UCSD-AML1 (cell line): ENCODE data around the gene HYAL1.
"Not testable (repeated sequence)": the region's sequence is repeated elsewhere in the genome, so short reads cannot be mapped to it uniquely, and the experiment has no call there.

Source experiments
- DNase-seq: peaks from one replicate; lab custom pipeline; 2025; ENCODE audit not compliant: unreplicated experiment; lab: John Stamatoyannopoulos, UW

HYAL1 gene

DNA sequence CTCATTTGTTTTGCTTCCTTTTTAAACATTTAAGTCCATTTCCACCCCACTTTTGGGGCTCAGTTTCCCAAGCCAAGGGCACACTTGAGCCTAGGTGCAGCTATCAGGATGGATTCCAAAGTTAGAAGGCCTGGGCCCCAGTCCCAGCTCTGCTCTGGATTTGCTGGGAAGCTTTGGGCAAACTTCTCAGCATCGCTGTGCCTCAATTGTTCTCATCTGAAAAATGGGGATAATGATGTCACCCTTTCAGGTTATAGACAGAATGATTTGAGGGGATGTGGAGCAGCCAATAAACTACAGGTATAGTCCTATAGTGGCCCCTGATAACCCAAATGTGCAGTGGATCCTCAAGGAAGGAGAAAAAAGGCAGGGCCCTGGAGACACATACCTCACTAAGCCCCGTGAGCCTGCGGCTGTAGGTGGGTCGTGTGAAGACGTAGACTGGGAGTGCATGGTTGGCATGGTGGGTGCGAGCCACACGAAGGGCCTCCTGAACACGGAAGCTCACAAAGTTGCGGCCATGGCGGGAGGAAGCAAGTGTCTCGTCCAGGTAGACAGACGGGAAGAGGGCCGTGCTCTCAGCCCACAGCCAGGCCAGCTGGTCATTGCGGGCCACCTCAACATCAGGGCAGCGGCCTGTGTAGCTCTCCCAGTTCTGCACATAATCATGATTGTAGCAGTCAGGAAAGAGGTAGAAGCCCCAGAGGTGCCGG, 16.0 kb upstream of the HYAL1 start:
- no peak for DNase-seq

DNA sequence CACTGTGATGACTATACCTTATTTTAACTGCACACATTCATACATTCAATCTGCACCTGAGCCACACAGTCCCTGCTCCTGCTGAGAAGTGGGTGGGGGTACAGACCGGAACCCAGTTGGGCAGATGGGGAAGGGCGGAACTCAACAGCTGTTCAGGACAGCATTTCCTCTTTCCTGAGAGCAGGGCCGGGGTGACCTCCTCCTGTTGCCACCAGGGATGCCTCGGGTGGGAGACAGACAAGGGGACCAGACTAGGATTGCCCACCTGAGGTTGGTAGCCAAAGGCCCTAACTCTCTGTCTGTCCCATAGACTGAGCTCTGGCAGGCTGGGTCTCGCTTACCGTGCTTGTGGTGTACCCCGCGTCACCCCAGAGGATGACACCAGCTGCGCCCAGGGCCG, 15.2 kb upstream of the HYAL1 start:
- DNase-seq: no peak

DNA sequence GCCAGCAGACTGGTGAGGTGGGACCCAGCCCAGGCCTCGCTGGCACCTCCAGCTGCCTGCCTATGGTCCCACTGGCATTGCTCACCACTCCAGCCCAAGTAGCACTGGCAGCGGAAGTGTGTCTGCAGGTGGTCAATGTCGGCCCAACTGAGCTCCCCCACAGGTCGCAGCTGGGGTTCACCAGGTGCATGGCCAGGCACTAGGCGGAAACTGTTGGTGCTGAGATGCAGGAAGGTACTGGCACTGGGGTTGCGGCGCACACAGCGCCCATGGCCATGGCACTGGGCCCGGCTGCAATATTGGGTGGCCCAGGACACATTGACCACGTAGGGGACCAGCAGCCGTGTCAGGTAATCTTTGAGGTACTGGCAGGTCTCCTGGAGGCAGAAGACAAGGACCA, 14.8 kb upstream of the HYAL1 start:
- DNase-seq: no peak

DNA sequence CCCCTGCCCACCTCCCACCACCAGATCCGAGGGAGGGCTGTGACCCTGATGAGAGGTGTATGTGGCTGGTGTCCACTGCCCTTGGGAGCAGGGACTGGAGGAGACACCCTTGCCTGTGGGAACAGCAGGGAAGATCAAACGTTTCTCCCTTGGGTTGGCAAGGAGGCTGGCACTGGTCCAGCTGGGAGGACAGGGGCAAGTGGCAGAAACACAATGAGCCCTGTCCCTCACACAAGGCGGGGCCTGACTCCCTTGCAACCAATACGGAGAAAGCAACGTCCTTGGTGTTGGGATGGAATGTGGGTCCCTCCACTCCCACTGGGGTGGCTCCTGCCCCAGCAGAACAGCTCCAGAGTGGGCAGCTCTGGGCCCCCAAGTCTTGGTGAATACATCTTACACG, 13.9 kb upstream of the HYAL1 start:
- DNase-seq: no peak

DNA sequence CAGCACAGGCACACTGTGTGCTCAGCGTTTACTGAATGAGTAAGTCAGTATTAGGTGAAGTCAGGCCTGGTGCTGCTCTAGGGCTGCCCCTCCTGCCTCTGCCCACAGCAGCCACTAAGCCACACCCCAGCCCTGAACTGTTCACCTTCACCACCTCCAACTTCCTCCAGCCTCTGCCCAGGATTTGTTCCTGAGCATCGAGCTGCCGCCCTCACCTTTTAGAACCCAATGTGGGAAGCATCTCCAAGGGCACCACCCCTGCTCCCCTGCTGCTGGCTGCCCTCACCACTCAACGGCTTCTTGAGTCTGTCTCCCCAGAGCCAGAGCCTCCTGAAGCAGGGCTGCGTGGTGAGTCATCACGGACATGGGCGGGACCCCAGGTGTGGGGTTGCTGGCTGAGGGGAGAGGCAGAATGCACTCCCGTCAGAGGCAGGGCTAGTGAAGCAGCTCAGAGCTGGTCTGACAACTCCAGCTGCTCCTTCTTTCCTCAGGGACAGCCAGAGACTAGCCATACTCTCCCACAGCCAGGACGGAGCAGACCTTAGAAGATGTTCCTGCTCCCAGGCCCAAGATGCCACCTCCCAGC, 13.4 kb upstream of the HYAL1 start:
- DNase-seq: no peak

DNA sequence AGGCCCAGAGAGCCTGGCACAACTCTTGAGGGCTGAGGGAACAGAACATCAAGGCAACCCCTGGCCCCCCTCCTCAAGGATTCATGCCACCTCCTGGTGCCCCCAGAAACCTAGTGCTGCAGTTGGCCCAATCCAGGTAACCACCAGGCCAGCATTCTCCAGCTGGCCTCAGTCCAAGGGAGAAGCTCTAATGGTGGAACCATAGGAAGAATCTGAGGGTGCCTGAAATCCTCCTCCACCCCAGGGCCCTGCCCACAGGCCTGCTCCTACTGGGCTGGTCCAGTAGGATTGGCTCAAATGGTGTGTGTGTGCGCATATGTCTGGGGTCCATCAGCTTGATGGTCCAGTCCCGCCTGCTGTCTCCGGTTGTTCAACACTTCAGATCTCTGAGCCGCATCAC, 11.4 kb upstream of the HYAL1 start:
- DNase-seq: no peak

DNA sequence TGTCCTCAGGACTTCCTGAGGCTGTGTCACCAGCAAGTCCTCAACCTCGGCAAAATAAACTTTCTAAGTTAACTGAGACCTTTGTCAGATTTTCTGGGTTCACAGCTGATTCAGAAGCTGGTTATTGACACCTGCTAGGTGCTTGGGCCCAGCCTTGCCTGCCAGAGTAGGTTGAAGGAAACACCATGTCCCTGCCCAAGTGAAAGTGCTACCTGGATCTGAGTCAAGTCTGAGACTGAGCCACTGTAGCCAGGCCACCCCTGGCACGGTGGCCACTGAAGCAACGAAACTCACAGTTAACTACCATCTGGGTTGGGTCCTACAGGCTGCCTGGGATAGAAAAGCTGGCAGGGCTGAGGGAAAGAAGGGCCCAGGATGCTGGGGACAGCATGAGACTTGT, 11.0 kb upstream of the HYAL1 start:
- no peak for DNase-seq

DNA sequence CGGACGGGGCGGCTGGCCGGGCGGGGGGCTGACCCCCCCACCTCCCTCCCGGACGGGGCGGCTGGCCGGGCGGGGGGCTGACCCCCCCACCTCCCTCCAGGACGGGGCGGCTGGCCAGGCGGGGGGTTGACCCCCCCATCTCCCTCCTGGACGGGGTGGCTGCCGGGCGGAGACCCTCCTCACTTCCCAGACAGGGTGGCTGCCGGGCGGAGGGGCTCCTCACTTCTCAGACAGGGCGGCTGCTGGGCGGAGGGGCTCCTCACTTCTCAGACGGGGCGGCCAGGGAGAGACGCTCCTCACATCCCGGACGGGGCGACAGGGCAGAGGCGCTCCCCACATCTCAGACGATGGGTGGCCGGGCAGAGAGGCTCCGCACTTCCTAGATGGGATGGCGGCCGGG, 8.7 kb upstream of the HYAL1 start:
- DNase-seq: not testable (repeated sequence)

DNA sequence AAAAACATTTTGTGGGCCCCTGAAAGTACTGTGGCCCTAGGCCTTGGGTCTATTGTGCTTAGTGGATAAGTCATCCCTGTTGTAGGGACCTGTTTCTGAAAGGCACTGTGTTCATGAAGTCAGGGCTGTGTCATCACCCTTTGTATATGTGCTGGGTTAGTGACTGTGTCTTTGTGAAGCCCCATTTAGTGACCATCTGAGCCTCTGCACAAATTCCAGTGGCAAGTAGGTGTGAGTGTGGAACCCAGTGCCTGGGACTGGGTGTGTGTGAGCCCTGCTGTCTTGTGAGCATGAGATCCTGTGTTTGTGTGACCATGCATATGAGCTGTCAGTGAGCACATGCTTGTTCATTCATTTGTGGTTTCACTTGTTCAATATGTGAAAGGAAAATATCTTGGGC, 1.2 kb upstream of the HYAL1 start:
- no peak for DNase-seq

DNA sequence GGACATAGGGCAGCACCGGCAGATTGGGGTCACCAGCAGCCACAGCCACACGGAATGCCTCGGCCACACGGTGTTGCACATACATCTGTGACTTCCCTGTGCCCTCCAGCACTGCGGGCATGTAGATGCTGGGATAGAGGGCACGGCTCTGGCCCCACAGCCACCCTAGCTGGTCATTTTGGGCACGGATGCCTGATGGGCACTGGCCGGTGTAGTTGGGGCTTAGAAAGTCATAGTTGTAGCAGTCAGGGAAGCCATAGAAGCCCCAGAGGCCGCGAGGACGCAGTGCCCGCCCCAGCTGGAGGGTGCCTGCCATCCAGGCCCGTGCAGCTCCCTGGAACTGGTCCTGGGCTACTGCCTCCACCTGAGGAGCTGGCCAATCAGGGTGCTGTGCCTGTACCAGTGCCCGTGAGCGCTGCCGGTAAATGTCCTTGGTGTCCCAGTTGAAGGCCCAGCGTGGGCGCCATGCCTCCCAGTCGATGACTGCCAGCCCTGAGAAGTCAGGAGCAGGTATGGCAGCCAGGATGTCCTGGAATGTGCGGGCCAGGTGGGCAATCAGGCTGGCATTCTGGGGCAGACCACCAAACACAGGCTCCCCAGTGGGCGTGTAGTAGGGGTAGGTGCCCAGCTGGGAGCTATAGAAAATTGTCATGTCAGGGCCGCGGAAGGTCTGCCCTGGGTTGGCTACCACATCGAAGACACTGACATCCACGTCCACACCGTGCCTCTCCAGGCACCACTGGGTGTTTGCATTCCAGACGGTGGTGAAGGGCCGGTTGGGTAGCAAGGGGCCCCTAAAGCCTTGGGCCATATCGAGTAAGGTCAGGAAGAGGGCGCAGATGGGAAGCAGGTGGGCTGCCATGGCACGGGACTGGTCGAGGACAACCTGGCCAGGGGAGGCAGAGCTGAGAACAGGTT, 1.0 kb downstream of the HYAL1 start:
- DNase-seq: no peak

DNA sequence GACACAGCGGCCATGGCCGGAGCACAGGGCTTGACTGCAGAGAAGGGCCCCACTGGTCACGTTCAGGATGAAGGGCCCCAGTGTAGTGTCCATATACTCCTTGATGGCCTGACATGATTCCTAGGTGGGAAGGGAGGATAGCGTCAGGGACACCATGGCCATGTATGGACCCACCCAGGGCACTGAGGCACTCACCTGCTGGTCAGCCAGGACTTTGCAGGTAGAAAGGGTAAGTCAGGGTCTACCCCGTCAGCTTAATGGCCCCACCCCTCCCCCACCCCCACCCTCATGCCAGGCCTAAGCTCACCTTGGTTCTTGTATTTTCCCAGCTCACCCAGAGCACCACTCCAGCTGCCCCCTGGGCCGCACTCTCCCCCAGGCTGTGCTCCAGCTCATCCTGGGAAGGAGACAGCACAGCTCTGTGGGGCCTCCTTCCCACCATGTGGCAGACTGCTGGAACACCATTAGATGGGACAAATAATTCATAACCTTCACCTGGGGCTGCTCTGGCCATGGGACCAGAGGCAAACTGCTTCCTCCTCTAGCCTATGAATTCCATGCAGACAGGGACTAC, 2.6 kb downstream of the HYAL1 start:
- DNase-seq: no peak

DNA sequence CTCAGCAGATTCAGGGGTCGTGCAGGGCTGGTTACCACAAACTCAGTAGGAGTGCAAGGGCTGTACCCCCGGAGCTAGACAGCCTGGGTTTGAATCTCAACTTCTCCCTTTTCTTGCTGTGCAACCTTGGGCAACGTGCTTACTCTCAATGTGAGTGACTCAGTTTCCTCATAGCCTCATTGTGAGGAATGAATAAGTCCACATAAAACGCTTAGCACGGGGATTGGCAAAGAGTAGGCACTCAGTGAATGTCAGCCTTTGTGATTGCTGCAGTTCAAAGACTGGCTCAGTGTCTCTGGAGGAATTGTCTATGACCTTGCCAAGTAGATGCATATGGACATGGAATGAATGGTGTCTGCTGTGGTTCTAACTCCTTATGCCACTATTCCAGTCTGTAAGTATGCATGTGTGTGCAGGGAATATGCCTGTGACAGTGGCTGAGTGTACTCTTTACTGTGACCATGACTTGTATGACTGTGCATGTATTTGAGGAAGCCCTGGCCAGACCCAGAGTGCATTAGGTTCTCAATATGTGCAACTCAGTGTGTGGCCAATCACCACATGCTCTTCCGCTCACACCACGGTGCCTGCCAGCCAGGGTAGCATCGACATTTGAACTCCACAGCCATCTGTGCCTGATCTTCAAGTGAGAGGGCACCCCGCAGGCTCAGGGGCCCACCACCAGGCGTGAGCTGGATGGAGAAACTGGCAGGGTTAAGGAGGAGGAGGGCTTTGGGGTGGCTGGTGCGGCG, 3.3 kb downstream of the HYAL1 start:
- peak; percentile 45 for DNase-seq

DNA sequence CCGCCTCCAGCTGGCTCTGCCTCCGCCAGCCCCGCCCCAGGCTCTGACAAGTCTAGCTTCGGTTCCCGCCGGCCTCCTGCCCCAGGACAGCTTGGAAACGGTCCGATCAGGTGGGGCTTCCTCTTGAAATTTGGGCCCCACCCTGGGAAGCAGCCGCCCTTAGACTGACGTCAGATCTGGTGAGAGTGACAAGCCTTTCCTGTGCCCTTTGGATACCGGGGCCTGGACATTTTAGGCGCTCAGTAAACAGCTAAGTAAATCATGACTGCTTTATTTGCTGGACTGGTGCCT, 3.8 kb downstream of the HYAL1 start:
- DNase-seq: no peak

DNA sequence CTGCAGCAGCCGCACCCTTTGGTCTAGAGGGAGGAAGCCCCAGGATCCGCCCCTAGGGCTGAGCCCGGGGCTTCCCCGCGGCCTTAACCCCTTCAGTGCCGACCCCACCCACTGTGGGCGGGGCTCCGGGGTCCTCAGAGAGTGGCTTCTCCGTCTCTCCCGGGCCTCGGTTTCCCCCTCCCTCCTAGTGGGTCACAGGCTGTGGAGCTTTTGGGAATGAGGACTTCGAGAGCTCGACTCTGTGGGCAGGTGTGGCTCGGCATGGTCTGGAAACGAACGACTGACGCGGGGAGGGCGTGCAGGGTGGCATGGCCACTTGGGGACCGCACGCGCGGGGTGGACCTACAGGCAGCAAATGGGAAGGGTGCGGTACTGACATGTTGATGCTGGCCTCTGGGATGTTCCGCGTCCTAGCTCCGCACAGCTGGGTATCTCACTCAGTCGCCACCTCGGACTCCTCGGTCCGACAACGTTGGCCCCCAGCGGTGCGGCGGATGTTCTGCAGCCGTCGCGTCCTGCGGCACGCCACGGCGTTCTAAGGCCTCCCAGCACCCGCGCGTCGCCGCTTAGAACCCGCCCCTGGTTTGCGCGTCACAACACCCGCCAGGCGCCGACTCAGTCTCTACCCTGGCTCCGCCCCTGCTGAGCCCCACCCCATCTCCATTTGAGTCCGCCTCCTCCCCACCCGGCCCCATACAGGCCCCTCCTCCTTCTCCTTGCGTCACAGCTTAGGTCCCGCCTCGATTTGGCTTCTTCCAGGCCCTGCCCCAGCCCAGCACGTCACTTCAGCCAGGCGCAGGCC, 4.3 kb downstream of the HYAL1 start, which contains the start of the genes HYAL3 and NAA80:
Gene HYAL3, minus strand, starts transcription at position 570 of the 802 bp plus-strand sequence. CDS start 3,803 bp downstream, outside the sequence.
Gene NAA80, minus strand, starts transcription at position 570 of the 802 bp plus-strand sequence. CDS start 1,942 bp downstream, outside the sequence.
- DNase-seq: peak; percentile 99

DNA sequence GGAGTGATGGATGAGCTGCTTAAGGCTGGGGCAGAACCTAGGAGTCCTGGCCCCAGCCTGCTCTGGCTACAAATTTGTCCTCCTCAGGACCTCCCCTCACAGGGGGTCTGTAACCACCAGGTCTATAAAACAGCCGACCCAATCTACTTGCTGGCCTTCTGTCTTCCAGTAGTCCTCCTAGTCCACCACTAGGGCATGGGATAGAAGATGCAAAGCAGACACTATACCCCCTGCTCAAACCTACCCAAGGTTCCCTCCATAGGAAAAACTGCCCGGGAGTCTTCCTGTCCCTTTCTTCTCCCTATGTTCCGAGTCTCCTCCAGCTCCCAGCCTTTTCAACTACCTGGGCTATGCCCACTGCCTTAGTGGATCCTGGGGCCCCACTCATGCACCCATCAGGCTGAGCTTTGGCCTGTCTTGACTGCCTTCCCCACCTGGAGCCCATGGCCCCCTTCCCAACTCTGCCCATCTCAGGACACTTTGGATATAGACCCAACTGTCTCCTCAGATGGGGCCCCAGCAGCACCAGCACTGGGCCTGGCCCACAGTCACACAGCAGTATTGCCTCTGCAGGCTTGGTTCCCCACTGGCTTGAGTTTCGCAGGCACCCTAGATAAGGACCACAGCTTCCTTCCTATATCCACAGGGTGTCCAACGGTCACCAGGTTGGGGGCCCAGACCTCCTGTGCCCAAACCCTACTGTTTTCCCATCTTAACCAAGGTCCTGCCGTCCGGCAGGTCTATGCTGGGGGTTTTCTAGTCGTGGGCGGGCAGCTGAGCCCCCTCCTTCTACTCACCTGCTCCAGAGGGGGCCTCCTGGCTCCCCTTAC, 5.3 kb downstream of the HYAL1 start:
- peak; percentile 66 for DNase-seq

DNA sequence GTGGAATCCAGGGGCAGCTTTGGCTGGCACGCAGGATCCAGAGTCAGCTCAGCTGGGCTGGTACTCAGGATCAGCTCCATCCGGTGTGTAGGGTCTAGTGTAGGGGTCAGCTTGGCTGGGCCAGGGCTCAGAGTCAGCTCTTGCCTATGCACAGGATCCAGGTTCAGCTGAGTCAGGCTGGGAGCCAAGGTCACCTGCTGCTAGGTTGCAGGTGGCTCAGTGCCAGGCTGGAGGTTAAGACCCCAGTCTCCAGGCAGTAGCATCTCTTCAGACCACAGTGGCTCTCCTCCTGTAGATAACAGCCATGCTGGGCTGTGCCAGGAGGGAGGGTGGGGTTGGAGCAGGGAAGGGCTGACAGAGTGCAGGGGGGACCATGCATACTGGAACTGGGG, 6.0 kb downstream of the HYAL1 start:
- no peak for DNase-seq

DNA sequence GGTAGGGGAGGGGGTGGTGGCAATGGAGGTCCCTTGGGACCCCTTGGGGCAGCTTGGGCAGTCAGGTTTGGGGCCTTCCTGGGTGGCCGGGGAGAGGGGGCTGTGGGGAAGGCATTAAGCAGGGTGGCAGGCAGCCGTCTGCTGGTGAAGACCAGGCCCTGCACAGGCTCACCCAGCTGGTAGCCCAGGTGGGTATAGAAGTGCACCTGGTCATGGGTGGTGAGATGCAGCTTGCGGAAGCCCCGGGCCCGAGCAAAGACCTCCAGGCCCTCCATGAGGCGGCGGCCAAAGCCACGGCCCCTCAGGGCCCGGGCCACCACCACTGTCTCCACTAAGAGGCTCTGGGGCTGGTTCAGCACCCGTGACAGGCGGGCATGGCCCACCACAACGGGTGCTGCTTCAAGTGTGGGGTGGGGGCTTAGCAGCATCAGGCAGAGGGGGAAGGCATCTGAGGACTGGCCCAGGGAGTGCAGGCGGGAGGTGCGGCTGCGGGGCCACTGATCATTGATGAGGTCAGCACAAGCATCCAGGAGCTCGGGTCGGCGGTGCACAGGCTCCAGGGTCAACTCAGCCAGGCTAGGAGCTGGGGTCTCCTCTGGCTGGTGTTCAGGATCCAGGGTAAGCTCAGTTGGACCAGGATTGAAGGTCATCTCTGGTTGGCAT, 6.5 kb downstream of the HYAL1 start:
- DNase-seq: no peak

DNA sequence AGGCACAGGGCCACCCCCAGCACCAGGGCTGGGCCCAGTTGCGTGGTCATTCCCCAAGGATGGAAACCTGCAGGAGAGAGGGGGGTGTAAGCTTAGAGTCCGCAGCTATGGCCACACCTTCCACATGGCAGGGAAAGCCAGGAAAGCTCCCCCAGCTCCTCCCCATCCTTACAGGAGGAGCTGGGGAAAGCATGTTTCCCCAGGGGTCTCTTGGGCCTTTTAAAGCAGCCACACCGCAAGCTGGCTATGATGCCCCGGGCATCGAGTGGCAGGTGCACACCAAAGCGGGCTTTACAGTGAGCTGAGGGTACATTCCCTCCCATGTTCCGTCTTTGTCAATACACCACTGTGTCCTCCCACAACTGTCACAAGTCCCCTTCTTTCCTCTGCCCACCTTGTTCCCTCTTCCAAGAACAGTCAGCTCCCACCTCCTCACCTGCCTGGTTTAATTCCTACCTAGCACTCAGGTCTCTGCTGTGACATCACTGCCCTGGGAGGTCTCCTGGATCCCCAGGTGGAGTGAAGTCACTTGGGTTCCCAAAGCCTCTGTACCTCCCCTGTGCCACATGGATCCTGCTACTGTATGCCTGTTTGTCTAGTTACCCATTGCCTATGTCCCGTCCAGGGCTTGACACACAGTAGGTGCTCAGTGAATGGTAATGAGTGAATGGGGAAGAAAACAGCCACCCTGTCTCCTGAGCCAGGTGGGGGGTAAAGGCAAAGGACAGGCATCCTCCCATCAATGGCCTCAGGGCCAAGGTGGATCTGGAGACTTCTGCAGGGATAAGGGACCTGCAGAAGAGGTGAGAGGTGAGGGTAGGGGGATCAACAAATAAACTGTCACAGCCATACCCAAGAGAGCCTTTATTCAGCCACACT, 7.6 kb downstream of the HYAL1 start:
- no peak for DNase-seq
